Activated naive CD8-positive, alpha-beta T cell treated with anti-CD3 and anti-CD28 coated beads for 36 hours (primary cell): ENCODE results near the gene CHMP3. TPM values are rescaled to one million over a fixed set of nuclear protein-coding genes. Genes with fewer than 3 reads are reported as not detected.
"Not testable (repeated sequence)": the region's sequence is repeated elsewhere in the genome, so short reads cannot be mapped to it uniquely, and the experiment has no call there.

Experiments used
- DNase-seq: peaks from one replicate; pipeline ENCODE4 v3.0.0; 2021
- H3K27ac Mint-ChIP-seq: one replicate; pipeline ENCODE4 v1.8.0; 2022; ENCODE audit warnings: mild to moderate bottlenecking, moderate library complexity, mixed read lengths
- H3K27me3 Mint-ChIP-seq: one replicate; pipeline ENCODE4 v1.8.0; 2022; ENCODE audit warnings: mild to moderate bottlenecking, mixed read lengths
- H3K36me3 Mint-ChIP-seq: one replicate; pipeline ENCODE4 v1.8.0; 2021; ENCODE audit warnings: mild to moderate bottlenecking, mixed read lengths
- H3K4me1 Mint-ChIP-seq: one replicate; pipeline ENCODE4 v1.8.0; 2021; ENCODE audit warnings: mixed read lengths
- H3K4me3 Mint-ChIP-seq: one replicate; pipeline ENCODE4 v1.8.0; 2022; ENCODE audit warnings: mild to moderate bottlenecking, moderate library complexity, mixed read lengths
- H3K9me3 Mint-ChIP-seq: one replicate; pipeline ENCODE4 v1.8.0; 2022; ENCODE audit warnings: mixed read lengths
- total RNA-seq, 2 experiments: library from RNA; stranded (reverse); gene quantifications; one replicate each; pipeline ENCODE4 v1.2.3, GENCODE V29; 2021

The CHMP3 gene
- 10 to 100 TPM; 40.5 to 42.6 TPM for total RNA-seq

DNA sequence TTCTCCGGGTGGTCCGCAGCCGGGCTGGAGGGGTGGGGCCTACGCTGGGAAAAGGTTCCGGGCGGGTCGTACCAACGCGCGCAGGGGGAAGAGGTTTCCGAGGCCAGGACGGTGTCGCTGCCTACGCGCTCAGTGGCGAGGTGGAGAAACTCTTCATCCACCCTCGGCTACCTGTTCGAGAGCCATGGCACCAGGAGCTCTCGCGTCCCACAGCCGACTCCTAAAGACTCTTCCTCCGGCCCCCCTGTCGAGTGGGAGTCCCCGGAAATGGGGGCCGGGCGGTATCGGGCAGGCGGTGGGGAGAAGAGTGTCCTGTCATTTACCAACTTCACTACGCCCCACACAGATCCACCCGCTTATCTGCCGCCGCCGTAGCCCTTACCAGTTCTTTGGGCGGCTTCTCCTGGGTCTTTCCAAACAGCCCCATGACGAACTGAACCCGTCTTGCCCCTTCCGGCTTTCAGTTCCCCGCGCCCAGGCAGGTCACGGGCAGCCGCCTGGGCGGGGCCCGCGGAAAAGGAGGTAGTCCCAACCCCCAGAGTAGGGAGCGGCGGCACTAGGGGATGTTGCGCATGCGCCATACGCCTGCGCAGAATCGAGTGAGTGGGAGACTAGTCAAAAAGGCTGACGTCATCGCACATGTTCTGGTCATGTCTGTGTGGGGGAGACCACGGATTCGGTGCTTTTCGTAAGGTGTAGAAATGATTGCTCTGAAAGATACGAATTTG is at the start of gene CHMP3:
CHMP3 (minus strand) TSS at position 522 of the 728 bp plus-strand sequence; CDS start at position 427, 95 bp downstream.
- H3K27me3 Mint-ChIP-seq = no peaks in the 10 kb centered on the region
- peaks cover 31% of the 10 kb centered on the region for H3K36me3 Mint-ChIP-seq
- peaks cover 28% of the 10 kb centered on the region for H3K4me1 Mint-ChIP-seq
- peak within 1 kb of the TSS; percentile 98 for H3K27ac Mint-ChIP-seq
- H3K4me3 Mint-ChIP-seq = peak within 1 kb of the TSS; percentile 93
- DNase-seq = peak; percentile 98
- peaks cover 6% of the 10 kb centered on the region for H3K9me3 Mint-ChIP-seq

DNA sequence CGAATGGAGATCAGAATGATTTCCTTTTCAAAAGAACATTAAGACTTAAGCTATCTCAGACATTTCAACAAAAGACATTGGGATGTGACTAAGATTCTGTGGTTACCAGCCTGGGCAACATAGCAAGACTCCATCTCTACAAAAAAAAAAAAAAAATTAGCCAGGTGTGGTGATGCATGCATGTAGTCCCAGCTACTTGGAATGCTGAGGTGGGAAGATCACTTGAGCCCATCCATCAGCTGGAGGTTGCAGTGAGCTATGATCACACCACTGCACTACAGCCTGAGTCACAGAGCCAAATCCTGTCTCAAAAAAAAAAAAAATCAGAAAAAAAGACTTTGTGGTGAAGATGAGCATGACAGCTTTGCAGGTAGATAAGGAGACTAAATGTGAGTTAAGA is 47.6 kb upstream of the CHMP3 start:
- Mint-ChIP-seq H3K27me3 (no peaks in the 10 kb centered on the region), H3K27ac (no peak overlapping the region), H3K4me1 (peaks cover 19% of the 10 kb centered on the region), H3K9me3 (no peaks in the 10 kb centered on the region), H3K36me3 (peaks cover 40% of the 10 kb centered on the region), H3K4me3 (no peak overlapping the region)
- DNase-seq = no peak

DNA sequence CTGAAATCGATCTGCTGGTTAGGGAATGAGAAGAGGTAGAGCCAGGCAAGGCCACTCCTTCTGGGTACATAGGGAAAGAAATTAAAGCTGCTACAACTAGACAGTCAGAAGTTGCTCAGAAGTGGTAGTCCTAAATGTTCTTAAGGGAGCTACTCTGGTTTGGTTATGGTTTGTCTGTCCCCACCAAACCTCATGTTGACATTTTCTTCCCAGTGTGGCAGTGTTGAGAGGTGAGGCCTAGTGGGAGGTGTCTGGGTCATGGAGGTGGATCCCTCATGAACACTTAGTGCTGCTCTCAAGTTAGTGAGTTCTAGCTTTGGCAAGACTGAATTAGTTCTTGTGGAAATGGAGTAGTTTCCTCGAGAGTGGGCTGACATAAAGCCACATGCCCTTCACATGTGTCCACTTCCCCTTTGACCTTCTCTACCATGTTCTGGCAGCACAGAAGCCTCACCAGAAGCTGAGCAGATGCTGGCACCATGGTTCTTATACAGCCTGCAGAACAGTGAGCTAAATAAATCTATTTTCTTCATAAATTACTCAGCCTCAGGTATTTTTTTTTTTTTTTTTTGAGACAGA is 45.7 kb upstream of the CHMP3 start:
- DNase-seq = no peak
- no peaks in the 10 kb centered on the region for H3K9me3 Mint-ChIP-seq
- H3K27ac Mint-ChIP-seq = no peak overlapping the region
- no peaks in the 10 kb centered on the region for H3K27me3 Mint-ChIP-seq
- peaks cover 12% of the 10 kb centered on the region for H3K4me1 Mint-ChIP-seq
- H3K36me3 Mint-ChIP-seq = peaks cover 35% of the 10 kb centered on the region
- no peak overlapping the region for H3K4me3 Mint-ChIP-seq

DNA sequence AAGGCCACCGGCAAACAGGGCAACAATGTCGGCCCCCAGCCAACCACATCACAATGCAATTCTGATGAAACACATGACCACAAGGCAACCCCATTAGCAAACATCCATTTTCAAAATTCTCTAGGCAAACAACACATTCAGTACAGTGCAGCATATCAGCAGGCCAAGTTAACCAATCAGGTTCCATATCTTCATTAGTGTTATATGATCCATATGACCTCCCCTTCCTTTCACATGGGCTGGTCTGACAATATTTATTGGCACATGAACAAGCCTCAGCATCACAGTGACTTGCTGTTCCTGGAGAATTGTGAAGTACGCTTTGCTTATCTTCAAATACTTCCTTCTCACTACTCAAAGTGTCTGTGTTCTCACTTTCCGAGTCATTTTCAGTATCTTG is 40.7 kb upstream of the CHMP3 start:
- no peak overlapping the region for H3K4me3 Mint-ChIP-seq
- no peak overlapping the region for H3K27ac Mint-ChIP-seq
- DNase-seq = no peak
- no peaks in the 10 kb centered on the region for H3K27me3 Mint-ChIP-seq
- H3K4me1 Mint-ChIP-seq = peaks cover 3% of the 10 kb centered on the region
- H3K36me3 Mint-ChIP-seq = peaks cover 26% of the 10 kb centered on the region
- H3K9me3 Mint-ChIP-seq = no peaks in the 10 kb centered on the region

DNA sequence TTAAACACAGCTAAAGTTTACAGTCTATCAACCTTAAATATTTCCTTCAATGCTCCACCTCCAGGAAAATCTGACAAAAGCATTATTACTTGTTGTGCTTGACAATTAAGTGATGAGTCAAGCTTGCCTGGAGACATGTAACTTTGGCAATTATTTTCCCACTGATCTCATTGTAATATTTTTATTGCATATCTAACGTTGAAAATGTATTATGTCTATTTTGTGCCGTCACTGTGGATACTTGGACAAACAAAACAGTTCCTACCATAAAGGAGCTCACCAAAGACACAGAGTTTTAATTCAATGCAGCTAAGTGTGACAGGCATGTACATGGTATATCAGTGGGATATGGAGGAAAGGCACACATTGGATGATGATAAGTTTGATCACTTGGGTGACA is 35.7 kb upstream of the CHMP3 start:
- no peaks in the 10 kb centered on the region for H3K4me1 Mint-ChIP-seq
- H3K9me3 Mint-ChIP-seq = no peaks in the 10 kb centered on the region
- peaks cover 13% of the 10 kb centered on the region for H3K36me3 Mint-ChIP-seq
- no peaks in the 10 kb centered on the region for H3K27me3 Mint-ChIP-seq
- no peak overlapping the region for H3K27ac Mint-ChIP-seq
- H3K4me3 Mint-ChIP-seq = no peak overlapping the region
- DNase-seq = no peak

DNA sequence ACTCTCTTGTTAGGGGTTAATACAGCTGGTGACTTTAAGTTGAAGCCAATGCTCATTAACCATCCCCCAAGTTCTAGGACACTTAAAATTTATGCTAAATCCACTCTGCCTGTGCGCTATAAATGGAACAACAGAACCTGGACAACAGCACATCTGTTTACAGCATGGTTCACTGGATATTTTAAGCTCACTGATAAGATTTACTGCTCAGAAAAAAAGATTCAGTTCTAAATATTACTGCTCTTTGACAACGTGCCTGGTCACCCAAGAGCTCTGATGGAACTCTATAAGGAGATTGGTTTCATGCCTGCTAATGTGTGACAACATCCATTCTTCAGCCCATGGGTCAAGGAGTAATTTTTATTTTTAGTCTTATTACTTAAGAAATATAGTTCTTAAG is 32.9 kb upstream of the CHMP3 start:
- no peaks in the 10 kb centered on the region for H3K36me3 Mint-ChIP-seq
- DNase-seq = no peak
- H3K9me3 Mint-ChIP-seq = no peaks in the 10 kb centered on the region
- H3K27ac Mint-ChIP-seq = no peak overlapping the region
- H3K27me3 Mint-ChIP-seq = no peaks in the 10 kb centered on the region
- no peaks in the 10 kb centered on the region for H3K4me1 Mint-ChIP-seq
- no peak overlapping the region for H3K4me3 Mint-ChIP-seq

DNA sequence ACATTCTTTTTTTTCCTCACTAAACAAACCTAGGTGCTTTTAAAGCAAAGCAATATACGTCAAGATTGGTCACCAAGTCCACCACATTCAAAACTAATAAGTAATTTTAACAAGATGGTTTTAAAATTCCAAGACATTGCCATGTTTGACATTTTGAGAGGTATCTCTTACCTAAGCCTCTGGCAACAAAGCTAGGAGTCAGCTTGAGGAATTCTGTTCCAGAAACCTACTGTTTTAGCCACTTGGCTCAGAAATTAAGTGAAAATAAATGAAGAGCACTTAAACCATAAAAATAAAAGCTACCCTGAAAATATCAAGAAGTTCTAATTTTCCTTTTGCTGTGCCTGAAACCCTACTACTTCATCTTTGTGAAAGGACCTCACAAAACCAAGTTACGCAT is 30.0 kb upstream of the CHMP3 start:
- H3K27me3 Mint-ChIP-seq = no peaks in the 10 kb centered on the region
- no peaks in the 10 kb centered on the region for H3K4me1 Mint-ChIP-seq
- no peak for DNase-seq
- no peak overlapping the region for H3K27ac Mint-ChIP-seq
- H3K4me3 Mint-ChIP-seq = no peak overlapping the region
- H3K36me3 Mint-ChIP-seq = no peaks in the 10 kb centered on the region
- peaks cover 2% of the 10 kb centered on the region for H3K9me3 Mint-ChIP-seq

DNA sequence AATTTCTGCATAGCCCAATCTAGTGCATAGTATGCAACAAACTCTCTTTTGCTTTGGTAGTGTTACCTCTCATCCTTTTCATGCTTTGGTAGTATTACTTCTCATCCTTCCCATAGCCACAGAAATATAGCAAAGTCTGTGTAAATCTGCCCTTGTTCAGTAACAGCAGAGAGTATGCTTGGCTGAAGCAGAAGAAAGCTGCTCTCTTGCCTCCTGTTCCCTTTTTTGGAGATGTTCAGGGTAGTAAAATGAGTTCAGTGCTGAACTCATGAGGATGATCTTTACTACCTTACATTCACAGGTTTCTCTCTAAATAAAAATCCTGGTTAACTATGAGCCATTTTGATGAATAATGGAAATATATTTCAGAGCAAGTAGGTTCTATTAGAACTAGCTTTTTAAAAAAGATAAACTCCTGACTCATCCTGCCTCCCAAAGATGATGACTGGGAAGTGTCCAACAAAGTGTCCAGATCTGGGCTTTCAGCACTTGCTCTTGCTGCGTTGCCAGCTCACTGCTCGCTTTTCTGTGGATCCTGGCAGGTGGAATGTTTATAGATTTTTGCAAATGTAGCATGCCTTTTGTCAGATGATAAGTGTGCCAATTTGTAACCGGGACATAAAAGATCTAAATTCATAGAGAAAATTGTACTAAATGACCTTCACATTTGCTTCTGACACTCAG is 29.4 kb upstream of the CHMP3 start:
- no peaks in the 10 kb centered on the region for H3K4me1 Mint-ChIP-seq
- no peaks in the 10 kb centered on the region for H3K27me3 Mint-ChIP-seq
- no peak for DNase-seq
- no peak overlapping the region for H3K27ac Mint-ChIP-seq
- H3K36me3 Mint-ChIP-seq = no peaks in the 10 kb centered on the region
- H3K4me3 Mint-ChIP-seq = no peak overlapping the region
- peaks cover 2% of the 10 kb centered on the region for H3K9me3 Mint-ChIP-seq

DNA sequence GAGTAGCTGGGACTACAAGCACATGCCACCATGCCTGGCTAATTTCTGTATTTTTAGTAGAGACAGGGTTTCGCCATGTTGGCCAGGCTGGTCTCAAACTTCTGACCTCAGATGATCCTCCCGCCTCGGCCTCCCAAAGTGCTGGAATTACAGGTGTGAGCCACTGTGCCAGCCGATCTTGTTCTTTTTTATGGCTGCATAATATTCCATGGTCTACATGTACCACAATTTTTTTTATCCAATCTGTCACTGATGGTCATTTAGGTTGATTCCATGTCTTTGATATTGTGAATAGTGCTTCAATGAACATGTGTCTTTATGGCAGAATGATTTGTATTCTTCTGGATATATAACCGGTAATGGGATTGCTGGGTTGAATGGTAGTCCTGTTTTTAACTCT is 26.5 kb upstream of the CHMP3 start:
- H3K4me1 Mint-ChIP-seq, H3K36me3 Mint-ChIP-seq, H3K27me3 Mint-ChIP-seq, H3K9me3 Mint-ChIP-seq, H3K4me3 Mint-ChIP-seq, H3K27ac Mint-ChIP-seq, DNase-seq: not testable (repeated sequence)

DNA sequence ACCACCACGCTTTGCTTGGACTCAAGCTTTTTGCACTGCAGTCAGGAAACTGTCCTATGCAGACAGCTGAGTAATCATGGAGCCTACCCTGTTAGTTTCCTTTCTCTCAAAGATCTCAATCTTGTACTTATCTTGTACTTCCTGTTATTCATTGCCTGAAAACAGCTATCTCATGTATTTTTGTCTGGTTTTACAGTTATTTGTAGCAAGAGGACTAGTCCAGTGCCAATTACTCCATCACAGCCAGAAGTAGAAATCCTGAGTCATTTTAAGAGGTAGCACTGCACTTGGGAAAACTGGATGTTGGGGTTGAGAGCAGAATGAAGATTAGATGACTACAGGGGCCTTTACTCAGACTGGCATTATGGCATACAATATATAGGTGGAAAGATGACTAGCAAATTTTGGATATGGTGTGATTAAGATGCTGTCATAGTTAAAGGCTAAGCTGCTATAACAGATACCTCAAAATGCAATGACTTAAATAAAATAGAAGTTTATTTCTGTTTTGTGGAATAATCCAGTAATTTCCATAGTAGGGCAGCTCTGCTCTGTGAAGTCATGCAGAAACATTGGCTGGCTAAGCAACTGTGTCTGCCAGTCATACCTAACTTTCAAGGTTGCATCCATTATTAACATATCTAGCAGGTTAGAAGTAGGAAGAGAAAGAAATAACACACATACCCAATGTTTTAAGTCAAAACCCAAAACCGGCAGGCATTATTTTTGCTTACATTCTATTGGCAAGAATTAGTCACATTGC is 21.1 kb upstream of the CHMP3 start:
- Mint-ChIP-seq H3K27ac (peak overlapping the region; percentile 83), H3K4me3 (no peak overlapping the region), H3K9me3 (no peaks in the 10 kb centered on the region), H3K4me1 (peaks cover 8% of the 10 kb centered on the region), H3K27me3 (no peaks in the 10 kb centered on the region), H3K36me3 (no peaks in the 10 kb centered on the region)
- no peak for DNase-seq

DNA sequence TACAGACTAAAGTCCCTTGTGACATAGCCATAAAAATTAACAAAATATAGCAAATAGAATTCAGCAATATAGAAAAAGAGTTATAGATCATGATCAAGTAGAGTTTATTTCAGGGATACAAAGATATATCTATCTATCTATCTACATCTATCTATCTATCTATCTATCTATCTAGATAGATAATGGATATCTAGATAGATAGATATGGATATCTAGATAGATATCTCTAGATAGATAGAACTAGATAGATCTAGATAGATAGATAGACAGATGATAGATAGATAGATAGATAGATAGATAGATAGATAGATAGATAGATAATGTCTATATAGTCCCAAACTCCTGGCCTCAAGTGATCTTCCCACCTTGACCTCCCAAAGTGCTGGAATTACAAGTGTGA is 17.3 kb upstream of the CHMP3 start:
- Mint-ChIP-seq H3K4me1 (peaks cover 8% of the 10 kb centered on the region), H3K27ac (no peak overlapping the region), H3K9me3 (peaks cover 2% of the 10 kb centered on the region), H3K4me3 (no peak overlapping the region), H3K27me3 (no peaks in the 10 kb centered on the region), H3K36me3 (no peaks in the 10 kb centered on the region)
- DNase-seq = no peak

DNA sequence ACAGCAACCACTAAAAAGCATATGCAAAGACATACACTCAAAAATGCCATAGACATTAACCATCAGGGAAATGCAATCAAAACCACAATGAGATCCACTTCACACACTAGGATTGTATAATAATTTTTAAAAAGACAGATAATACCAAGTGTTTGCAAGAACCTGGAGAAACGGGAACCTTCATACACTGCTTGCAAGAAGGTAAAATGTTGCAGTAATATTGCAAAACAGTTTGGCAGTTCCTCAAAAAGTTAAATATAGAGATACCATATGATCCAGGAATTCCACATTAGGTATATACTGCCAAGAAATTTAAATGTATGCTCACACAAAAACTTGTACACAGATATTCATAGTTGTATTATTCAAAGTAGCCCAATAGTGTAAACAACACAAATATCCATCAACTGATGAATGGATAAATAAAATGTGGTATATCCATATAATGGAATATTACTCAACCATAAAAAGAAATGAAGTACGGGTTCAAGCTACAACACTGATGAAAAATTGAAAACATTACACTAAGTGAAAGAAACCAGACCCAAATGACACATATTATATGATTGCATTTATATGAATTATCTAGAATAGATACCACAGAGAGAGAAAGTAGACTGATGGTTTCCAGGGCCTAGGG is 14.7 kb upstream of the CHMP3 start:
- H3K36me3 Mint-ChIP-seq = no peaks in the 10 kb centered on the region
- no peak overlapping the region for H3K27ac Mint-ChIP-seq
- H3K9me3 Mint-ChIP-seq = peaks cover 2% of the 10 kb centered on the region
- no peak overlapping the region for H3K4me3 Mint-ChIP-seq
- no peaks in the 10 kb centered on the region for H3K27me3 Mint-ChIP-seq
- H3K4me1 Mint-ChIP-seq = no peaks in the 10 kb centered on the region
- DNase-seq = no peak

DNA sequence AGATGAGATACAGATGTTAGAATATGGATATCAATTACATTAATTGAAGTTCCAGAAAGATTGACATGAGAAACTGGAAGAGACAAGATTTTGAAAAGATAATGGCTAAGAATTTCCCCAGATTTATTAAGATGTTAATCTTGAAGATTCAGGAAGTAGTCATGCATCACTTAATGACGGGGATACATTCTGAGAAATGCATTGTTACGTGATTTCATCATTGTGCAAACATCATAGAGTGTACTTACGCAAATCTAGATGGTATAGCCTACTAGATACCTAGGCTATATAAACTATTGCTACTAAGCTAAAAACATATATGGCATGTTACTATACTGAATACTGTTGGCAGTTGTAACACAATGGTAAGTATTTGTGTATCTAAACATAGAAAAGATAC is 6.8 kb upstream of the CHMP3 start:
- H3K27me3 Mint-ChIP-seq = no peaks in the 10 kb centered on the region
- H3K9me3 Mint-ChIP-seq = no peaks in the 10 kb centered on the region
- no peaks in the 10 kb centered on the region for H3K4me1 Mint-ChIP-seq
- no peaks in the 10 kb centered on the region for H3K36me3 Mint-ChIP-seq
- no peak overlapping the region for H3K4me3 Mint-ChIP-seq
- no peak overlapping the region for H3K27ac Mint-ChIP-seq
- no peak for DNase-seq

DNA sequence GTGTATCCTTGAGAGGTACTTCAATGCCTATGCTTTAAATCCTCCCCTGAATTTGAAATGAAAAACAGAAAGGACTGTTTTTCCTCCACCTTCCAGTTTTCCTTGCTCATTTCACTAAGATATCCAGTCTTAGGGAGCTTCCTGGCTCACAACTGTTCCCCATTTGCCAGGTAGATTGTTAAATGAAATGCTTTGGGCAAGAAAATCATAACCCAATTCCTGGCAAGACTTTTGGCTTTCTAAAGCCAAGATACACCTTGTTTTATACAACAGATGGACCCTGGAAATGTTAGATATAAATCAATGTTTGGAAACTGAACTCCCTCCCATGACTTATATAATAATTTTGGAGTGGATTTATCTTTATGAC is 3.6 kb upstream of the CHMP3 start:
- no peak overlapping the region for H3K27ac Mint-ChIP-seq
- no peaks in the 10 kb centered on the region for H3K27me3 Mint-ChIP-seq
- peaks cover 15% of the 10 kb centered on the region for H3K36me3 Mint-ChIP-seq
- no peak overlapping the region for H3K4me3 Mint-ChIP-seq
- peaks cover 15% of the 10 kb centered on the region for H3K4me1 Mint-ChIP-seq
- DNase-seq = no peak
- peaks cover 6% of the 10 kb centered on the region for H3K9me3 Mint-ChIP-seq
